Muscle of back (tissue), 11 donors: ENCODE results near the gene GPLD1. TPM values are rescaled to one million over a fixed set of nuclear protein-coding genes. Genes with fewer than 3 reads are reported as not detected.

Experiments used
- DNase-seq, 3 donors: peaks; one replicate each; pipeline versions ENCODE4 v3.0.0 to v3.0.0-alpha.2; 2013
- polyA plus RNA-seq, 10 donors: library from polyadenylated mRNA; unstranded; fragments of 120-200 nt; gene quantifications; one replicate each; pipeline ENCODE4 v1.2.1, GENCODE V29; 2013; ENCODE audit not compliant: insufficient read length in 10 of 10

Gene GPLD1
- polyA plus RNA-seq, 10 donors = 1.1 to 3.0 (median 1.7) TPM

DNA sequence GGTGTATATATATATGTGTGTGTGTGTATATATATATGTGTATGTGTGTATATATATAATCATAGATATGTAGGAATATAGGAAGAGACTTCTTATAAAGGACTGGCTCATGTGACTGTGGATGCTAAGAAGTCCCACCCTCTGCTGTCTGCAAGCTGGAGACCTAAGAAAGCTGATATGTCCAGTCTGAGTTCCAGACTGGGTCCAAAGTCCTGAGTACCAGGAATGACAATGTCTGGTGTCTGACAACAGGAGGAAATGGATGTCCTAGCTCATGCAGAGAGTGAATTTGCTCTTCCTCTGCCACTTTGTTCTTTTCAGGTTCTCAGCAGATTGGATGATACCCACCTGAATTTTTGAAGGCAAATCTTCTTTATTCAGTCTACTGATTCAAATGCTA is 12.5 kb upstream of the GPLD1 start:
- DNase-seq = no peak

DNA sequence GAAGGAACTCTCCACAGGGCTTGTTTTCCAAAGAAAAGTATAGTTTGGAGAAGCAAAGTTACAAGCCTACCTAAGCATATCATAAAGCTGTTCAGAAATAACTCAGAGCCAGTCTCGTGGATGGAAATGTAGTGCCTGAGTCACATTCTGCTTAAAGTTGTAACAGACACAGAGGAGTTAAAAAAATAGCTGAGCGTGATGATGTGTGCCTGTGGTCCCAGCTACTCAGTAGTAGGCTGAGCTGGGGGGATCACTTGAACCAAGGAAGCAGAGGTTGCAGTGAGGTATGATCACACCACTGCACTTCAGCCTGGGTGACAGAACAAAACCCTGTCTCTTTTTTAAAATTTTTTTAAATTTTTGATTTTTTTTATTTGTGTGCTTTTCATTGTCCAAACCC is 12.0 kb upstream of the GPLD1 start:
- no peak for DNase-seq

DNA sequence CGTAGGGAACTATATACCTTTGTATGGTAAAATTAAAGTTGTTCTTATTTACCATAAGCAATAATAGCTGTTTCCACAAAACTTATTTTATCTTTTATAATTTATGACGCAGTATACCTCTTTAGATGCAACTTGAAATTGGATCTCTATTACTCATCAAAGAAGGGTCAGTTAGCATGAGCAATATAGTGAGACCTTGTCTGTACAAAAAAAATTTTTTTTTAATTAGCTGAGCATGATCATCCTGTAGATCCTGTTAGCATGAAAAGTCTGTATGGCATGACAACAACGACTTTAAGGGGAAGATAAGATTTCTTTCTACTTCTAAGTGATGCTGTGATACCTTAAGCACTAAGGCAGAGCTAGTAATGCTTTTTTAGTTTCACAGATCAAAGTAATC is 11.3 kb upstream of the GPLD1 start:
- no peak for DNase-seq

DNA sequence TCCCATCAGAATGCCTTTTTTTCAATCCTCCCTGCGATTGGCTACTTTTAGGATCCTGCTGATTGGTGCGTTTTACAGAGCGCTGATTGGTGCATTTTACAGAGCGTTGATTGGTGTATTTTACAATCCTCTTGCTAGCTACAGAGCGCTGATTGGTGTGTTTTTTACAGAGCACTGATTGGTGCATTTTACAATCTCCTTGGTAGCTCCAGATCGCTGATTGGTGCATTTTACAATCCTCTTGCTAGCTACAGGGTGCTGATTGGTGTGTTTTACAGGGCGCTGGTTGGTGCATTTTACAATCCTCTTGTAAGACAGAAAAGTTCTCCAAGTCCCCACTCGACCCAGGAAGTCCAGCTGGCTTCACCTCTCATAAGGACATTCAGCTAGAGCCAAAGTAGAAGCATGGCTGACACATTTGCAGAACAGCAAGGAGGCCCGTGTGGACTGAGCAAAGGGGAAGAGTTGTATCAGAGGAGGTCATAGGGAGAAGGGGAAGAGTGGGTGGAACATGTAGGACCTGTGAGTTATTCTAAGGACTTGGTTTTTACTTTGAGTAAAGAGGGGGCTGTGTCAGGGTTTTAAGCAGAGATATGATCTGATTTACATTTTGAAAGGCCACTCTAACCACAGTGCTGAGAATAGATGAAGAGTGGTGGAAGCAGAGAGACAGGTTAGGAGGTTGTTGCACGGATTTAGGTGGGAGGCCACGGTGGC is 8.0 kb upstream of the GPLD1 start:
- DNase-seq = no peak

DNA sequence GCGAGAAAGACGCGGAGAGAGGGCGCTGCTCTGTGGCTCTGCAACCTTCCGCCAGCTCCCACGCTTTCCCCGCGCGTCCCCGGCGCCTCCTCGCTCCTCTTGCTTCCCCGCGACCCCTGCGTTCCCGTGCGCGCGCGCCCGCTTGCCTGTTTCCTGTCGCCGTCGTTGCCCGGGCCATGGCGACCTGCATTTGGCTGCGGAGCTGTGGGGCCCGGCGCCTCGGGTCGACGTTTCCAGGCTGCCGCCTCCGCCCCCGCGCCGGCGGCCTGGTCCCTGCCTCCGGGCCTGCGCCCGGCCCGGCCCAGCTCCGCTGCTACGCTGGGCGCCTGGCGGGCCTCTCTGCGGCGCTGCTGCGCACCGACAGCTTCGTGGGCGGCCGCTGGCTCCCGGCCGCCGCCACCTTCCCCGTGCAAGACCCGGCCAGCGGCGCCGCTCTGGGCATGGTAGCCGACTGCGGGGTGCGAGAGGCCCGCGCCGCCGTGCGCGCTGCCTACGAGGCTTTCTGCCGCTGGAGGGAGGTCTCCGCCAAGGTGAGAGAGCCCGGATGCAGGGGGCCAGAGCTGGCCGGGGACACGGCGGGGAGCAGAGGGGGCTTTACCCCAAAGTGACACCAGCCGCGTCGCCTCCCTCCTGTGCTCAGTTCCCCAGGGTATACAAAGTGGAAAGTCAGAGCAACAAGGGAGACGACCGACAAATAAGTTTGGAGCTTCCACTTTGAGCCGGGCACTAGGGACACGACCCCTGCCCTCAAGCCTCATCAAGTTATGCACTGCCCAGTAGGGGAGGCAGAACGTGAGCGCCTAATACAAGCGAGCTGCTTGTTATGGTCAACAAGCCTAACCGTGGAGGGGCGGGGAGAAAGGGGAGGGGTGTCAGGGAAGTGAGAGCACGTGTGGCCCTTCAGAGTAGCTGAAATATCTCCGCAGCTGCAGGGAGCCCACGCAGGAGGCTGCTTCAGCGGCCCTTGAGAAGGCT is 5.7 kb upstream of the GPLD1 start, which contains the start of gene ALDH5A1:
TSS of gene ALDH5A1 (plus strand) at position 149 of the 975 bp plus-strand sequence. CDS start at position 177, 28 bp downstream.
- DNase-seq = peak; percentile 58 to 92 (median 72)

DNA sequence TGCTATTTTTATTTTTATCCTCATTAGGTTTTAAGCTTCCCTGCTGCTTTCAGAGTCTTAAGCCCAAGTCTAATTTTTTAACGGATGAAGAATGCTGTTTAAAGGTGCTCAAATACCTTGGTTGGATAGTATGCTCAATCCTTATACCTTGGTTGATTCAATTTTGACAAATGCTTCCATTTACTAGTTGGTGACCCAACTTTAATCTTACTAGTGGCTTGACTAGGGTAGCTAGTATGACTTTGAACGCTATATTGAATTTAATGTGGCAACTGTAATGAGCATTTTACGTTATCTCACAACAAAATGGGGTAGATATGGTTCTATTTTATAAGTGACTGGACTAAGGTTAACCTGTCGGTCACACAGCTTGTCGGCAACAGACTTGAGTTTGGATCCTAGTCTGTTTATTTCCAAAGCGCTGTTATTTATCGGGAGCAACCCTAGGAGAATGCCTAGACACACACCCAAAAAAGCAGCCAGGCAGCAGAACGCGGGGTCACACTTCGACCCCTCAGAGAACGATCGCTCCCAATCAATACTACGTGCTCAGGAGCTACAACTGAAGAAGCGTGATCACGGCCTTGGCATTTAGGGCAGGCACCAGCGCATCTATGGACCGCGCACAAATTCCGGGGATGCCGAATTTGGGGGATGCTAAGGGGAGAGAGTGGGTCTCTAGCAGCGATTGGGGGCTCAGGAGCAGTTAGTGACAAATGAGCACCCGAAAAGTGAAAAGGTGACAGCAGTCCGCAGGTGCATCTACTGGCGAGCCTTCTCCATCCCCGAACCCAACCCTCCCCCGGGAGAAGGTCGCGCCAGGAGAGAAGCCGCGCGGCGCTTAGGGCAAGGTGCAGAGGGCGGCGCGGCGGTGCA is 4.8 kb upstream of the GPLD1 start:
- no peak for DNase-seq

DNA sequence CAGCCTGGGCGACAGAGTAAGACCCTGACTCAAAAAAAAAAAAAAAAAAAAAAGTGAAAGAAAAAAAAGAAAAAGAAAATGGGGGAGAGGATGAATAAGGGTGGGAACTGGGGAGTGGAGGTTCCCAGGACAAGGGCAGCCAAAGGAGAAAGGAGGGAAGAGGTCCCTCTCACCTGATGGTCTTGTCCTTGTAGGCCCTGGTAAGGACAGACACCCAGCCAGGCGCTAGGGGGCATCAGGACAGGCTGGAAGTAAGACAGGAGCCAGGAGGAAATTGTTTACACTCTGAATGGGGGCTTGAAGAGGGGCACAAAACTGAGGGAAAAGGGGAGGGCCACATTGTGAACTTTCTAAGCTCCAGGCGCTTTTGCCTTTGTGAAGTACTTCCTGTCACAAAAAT is 3.1 kb upstream of the GPLD1 start:
- DNase-seq = no peak

DNA sequence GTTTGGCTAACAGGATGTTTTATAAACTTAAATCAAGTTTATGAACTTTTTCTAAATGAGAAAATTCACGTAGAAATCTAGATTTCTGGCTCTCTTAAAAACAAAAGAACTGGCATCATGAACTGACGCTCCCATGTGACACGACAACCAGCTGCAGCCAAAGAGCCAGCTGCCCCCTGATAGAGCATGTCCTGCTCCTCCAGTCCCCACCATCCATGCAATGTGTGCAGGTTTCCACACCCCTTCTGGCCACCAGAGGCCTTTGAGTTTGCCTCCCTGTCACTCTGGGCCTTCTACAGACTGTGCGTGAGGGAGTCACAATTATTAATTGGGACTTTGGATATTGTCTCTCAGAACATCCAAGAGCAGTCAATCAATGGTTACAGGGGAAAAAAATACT is 1.6 kb upstream of the GPLD1 start:
- DNase-seq = no peak

DNA sequence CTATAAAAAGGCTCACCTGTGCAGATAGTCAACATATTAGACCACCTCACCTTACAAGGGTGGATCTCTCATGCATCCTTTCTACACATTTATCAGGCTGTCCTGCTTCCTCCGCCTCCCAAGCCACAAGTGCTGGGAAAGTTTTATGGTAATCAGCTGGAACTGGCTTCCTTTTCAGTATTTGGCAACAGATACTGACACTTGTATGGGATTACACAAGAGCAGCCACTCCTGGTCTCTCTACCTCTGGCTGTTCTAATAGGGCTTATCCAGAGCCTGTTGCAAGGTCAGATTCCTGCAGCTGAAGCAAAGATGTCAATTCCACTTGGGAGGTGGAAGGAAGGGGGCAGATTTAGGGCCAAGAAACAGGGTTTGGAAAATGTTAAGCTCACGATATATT is 503 bp upstream of the GPLD1 start:
- DNase-seq = peak in 2 of 3 donors; percentile 15 to 48

DNA sequence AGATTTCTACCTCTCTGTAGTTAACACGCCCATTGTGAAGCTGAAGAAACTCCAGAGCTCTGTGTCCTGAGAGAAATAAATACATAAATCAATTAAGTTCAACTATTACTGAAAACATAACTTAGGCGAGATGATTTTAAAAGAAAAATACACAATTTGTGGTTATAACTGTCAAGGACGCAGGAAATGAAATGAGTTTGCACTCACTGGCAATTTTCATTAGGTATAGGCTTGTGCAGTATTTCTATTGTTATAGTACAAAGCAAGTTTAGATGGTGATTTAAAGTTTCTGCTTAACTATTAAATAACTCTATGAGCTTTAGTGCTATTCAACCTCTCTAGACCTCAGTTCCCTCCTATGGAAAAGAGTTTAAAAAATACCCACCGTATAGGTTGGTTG is 3.3 kb downstream of the GPLD1 start:
- DNase-seq = no peak

DNA sequence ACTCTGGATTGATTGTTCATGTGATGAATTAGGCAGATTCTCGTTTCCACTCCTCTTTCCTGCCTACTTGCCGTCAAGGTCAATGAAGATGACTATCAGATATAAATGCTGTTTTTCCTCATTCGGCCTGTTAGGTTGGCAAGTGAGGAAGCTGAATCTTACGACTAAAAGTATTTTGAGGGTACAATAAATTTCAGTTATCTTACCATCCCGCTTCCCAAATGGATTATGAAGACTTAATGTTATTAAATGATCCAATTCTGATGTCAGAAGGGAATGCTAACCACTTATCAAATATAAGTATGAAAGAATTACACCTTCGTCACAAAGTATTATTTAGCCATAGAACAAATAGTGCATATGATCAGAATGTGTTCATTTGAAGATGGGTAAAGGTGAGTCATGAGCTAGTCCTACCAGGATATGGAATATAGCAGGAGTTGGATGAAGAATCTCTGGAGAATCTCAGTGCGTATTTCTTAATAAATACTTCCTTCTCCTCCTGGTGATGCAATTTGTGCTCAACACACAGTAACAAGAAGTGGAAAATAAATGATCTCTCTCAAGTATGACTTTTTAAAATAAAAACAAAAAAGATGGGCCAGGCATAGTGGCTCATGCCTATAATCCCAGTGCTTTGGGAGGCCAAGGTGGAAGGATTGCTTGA is 4.6 kb downstream of the GPLD1 start:
- no peak for DNase-seq

DNA sequence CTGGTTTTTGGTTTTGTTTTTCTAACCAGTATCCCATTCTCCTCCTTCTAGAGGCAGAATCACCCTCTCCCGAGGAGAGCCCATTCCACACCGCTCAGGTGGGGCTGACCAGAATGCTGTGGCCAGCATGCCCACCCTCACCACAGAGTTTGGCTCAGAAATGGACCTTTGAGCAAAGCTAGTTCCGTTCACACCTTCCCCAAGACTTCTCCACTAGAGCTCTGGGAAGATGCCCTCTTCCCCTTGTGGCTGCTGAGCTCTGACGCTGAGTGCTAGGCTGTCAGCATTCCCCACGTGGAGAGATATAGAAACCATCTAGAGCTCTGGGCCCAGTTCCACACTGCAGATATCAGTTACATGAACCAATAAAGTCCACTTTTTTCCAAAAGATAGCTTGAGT is 7.9 kb downstream of the GPLD1 start:
- no peak for DNase-seq

DNA sequence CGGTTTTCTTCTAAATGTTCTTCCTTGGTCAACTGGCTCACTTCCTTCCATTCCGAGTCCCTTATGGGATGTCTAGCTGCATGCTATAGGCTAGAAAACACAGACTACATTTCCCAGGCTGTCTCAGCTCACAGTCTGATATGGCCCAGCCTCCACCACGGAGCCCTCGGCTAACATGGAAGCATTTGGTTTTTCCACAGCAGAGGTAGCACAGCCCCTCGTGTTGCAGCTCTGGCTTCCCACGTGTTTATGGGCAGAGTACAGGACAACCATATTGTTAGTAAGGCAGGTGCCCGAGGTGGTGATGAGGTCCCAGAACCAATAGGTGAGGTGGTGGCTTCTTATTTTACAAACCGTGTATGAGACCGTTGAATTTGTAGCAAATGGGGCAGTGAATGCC is 8.7 kb downstream of the GPLD1 start:
- no peak for DNase-seq

DNA sequence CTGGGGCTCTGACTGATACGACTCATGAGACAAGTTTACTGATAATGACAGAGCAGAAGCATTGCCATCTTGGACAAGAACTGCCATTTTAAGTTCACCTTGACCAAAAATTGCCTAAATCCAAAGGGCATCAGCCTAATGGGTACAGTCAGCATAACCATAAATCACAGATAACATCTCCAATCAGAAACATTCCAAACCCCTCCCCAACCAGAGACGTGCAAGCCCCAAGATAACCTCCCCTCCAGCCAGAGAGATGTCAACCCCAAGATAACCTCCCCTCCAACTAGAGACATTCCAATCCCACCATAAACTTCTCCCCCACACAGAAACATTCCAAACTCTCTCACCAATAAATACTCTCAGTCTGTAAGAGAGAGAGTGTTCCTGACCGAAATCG is 10.5 kb downstream of the GPLD1 start:
- DNase-seq = no peak

DNA sequence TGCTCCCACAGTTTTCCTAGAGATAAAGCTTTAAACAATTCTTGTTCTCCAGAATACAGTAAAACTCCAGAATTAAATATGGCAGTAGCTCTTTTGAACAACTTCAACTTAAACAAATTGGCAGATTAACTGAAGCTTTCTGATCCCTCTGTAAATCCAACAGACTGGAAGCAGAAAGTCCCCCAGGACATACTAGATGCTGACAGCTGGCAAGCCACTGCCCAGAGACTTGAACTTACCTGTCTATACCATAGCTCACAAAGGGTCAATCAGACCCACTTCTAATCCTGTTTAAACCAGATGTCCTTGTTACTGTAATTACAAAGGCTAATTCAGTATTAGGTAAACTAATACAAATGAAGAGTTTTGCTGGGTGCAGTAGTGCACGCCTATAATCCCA is 12.3 kb downstream of the GPLD1 start:
- DNase-seq = no peak

DNA sequence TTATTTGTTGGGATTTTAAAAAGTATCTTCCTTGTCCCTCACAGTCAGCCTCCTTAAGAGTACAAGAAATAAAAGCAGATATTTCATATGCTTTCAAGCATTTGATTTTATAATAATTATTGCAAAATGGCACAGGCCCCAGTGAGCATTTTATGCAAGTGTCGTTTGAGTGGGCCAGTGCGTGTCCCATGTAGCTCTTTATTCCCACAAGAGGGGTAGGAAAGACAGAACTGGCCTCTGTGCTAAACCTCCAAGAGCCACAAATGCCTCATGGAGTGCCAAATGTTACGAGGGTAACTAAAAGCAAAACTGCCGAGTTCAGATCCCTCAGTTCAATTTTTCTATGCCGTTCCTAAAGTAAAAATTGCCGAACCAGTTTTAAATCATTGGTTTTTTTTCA is 12.7 kb downstream of the GPLD1 start:
- DNase-seq = no peak

DNA sequence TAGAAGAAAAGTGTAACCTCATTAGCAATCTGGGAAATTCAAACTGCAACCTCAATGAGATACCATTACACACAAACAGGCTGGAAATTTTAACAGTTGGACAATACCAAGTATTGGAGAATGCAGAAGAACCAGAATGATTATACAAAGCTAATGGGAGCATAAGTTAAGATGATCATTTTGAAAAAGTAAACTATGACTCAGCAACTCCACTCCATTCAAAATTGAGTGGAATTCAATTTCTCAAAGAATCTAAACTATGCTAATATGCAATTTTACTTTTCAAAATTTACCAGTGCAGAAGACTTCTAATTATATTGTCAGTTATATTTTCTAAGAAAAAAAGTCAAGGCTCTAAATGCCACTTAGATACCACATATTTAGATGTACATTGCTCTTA is 17.2 kb downstream of the GPLD1 start:
- DNase-seq = no peak

DNA sequence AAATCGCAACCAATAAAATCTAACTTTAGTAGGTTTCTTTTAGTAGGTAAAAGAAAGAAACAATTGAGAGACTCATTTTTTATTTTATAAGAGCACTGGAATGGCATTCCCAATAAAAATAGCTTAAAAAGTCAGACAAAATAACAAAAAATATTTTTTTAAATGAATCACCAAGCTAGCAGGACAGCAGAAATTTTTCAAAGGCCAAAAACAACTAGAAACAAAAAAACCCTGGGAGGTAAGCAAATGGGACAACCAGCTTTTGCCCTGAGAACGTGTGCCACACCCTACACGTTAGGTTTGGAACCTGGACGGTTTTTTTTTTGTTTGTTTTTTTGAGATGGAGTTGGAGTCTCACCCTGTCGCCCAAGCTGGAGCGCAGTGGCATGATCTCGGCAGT is 19.6 kb downstream of the GPLD1 start:
- no peak for DNase-seq

DNA sequence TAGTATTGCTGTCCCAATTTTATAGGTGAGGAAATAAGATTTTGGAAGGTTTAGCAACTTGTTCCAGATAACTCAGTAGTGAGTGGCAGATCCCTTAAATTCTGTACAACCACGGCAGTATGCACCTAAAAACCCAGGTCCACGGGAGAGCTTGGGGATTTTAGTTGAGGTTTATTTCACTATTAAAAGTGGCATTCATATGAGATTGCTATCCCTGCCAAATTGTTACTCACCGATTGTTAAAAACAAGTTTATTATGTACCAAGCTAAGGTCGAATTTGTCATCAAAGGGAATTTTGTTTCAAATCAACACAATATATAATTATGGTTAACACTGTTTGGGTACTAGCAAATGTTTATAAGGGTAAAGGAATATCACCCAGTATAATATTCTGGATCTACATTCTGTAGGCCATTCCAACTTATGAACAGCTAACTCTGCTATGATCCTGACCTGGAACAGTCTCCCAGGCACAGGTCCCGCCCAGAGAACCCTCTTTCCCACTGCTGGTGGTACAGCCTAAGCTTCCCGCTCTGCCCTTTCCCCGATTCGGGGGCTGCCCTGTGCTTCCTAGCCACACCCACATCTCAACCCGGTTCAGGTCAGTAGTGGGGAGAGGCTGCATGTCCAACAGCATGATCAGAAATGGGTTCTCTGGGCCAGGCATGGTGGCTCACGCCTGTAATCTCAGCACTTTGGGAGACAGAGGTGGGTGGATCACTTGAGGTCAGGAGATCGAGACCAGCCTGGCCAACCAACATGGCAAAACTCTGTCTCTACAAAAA is 24.9 kb downstream of the GPLD1 start:
- DNase-seq = no peak

DNA sequence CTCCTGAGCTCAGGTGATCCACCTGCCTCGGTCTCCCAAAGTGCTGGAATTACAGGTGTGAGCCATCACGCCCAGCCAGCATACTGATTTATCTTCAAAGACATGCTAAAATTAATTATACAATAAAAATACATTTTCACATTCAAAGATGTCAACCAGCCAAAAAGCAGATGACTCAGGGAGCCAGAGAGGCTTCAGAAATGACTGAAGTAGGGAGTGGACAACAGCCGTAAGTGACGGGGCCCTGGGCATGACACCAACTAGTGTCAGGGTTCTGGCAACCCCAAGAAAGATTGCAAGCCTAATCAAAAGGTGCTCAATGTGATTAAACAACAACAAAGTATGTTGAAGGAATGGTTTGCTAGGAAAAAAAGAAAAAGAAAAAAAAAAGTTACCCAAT is 28.4 kb downstream of the GPLD1 start:
- no peak for DNase-seq

DNA sequence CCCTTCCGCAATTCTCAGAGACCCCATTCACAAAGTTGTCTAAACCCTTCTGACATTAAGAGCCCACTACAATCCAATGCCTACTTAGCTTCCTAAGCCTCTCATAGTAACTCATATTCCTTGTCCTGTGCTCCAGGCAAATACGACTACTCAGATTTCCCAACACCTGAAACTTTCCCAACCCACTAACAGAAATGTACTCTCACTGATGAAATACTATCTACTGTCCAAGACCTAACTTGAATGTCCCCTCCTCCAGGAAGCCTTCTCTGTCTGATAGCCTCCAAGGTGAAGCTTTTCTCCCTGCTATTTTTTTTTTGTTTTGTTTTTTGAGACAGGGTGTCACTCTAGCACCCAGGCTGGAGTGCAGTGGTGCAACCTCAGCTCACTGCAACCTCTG is 30.4 kb downstream of the GPLD1 start:
- no peak for DNase-seq
